AG09309 (cell line): Measurements from ENCODE around the gene TBXA2R.

Experiments
- DNase-seq: peaks from one replicate; pipeline ENCODE4 v3.0.0-alpha.2; 2010; ENCODE audit warnings: low read depth
- H3K4me3 ChIP-seq: 2 replicates; pipeline ENCODE4 v1.5.1; 2011; ENCODE audit warnings: mild to moderate bottlenecking, low read depth, low read length, moderate library complexity; ENCODE audit not compliant: control insufficient read depth
- CTCF ChIP-seq: IDR thresholded peaks from 2 replicates; pipeline ENCODE4 v1.5.1; 2011; ENCODE audit warnings: mild to moderate bottlenecking, low read depth, low read length, inconsistent platforms; ENCODE audit not compliant: insufficient read depth, control insufficient read depth; ENCODE audit errors: missing control alignments

The TBXA2R gene

GRCh38 chr19:3609779-3610719, 3.4 kb upstream of the TBXA2R start:
- no peak for TF ChIP-seq CTCF
- DNase-seq = no peak
- H3K4me3 ChIP-seq = no peak overlapping the region

GRCh38 chr19:3608750-3609322, 2.2 kb upstream of the TBXA2R start:
- no peak overlapping the region for H3K4me3 ChIP-seq
- no peak for TF ChIP-seq CTCF
- no peak for DNase-seq

- no peak for DNase-seq
- TF ChIP-seq CTCF = no peak
- H3K4me3 ChIP-seq = no peak overlapping the region
These were observed 1.5 kb upstream of the TBXA2R start for GRCh38 chr19:3608079-3608641.

- no peak for DNase-seq
- TF ChIP-seq CTCF = no peak
- H3K4me3 ChIP-seq = peak overlapping the region; percentile 44
These were observed 816 bp upstream of the TBXA2R start for GRCh38 chr19:3607303-3608078.

GRCh38 chr19:3606174-3606689, 443 bp downstream of the TBXA2R start:
- no peak for DNase-seq
- peak overlapping the region; percentile 44 for H3K4me3 ChIP-seq

More at GRCh38 chr19:3606174-3606689, 443 bp downstream of the TBXA2R start:
- TF ChIP-seq CTCF = no peak
